Kidney (tissue), 14 donors: ENCODE measurements around the gene SLC4A7. TPM values are rescaled to one million over a fixed set of nuclear protein-coding genes. Genes with fewer than 3 reads are reported as not detected.

Source experiments
- DNase-seq, 5 donors: peaks; one replicate each; pipeline ENCODE4 v3.0.0-alpha.2; 2013 to 2020
- FAIRE-seq: peaks from 2 replicates; lab custom pipeline; 2012; peaks lifted over from hg19 to GRCh38; lab: Jason Lieb, UNC
- H3K27ac ChIP-seq, 2 donors: one replicate each; pipeline ENCODE4 v1.7.0; 2013; ENCODE audit warnings: low read depth in 2 of 2, low read length in 2 of 2, inconsistent platforms in 1 of 2
- H3K27me3 ChIP-seq: one replicate; pipeline ENCODE4 v1.7.1; 2013; ENCODE audit warnings: low read length, inconsistent platforms; ENCODE audit not compliant: control insufficient read depth, insufficient read depth
- H3K36me3 ChIP-seq, 3 donors: one replicate each; pipeline versions ENCODE4 v1.7.0 to v1.7.1; 2013; ENCODE audit warnings: low read length in 3 of 3, control low read depth in 1 of 3, inconsistent platforms in 1 of 3; ENCODE audit not compliant: insufficient read depth in 3 of 3, control insufficient read depth in 2 of 3
- H3K4me1 ChIP-seq, 3 donors: one replicate each; pipeline versions ENCODE4 v1.7.0 to v1.7.1; 2013; ENCODE audit warnings: low read length in 3 of 3, inconsistent platforms in 1 of 3, low read depth in 1 of 3; ENCODE audit not compliant: control insufficient read depth in 2 of 3, insufficient read depth in 2 of 3
- H3K4me3 ChIP-seq, 3 donors: one replicate each; pipeline versions ENCODE4 v1.7.0 to v1.8.1; 2013; ENCODE audit warnings: low read length in 3 of 3, control low read depth in 1 of 3, inconsistent platforms in 1 of 3
- H3K9ac ChIP-seq, 3 donors: one replicate each; pipeline versions ENCODE4 v1.7.0 to v1.7.1; 2013; ENCODE audit warnings: low read length in 3 of 3, control low read depth in 1 of 3, inconsistent platforms in 1 of 3
- H3K9me3 ChIP-seq, 3 donors: one replicate each; pipeline versions ENCODE4 v1.7.0 to v1.7.1; 2013; ENCODE audit warnings: low read length in 3 of 3, control low read depth in 1 of 3, inconsistent platforms in 1 of 3; ENCODE audit not compliant: control insufficient read depth in 2 of 3, insufficient read depth in 1 of 3
- CTCF ChIP-seq: IDR thresholded peaks from 3 replicates; pipeline ENCODE4 v1.5.1; 2012; ENCODE audit warnings: mild to moderate bottlenecking, moderate library complexity, borderline replicate concordance; ENCODE audit not compliant: insufficient read depth; ENCODE audit errors: extremely low read depth
- intact Hi-C: fragments of 100-400 bp; cut with DNase I; formaldehyde crosslinking; loops from one replicate; pipeline ENCODE4 v1.11.1; 2022
- polyA plus RNA-seq: library from polyadenylated mRNA; stranded (reverse); fragments of 350-450 nt; fragmentation: Illumina TruSeq; extraction: RNeasy Lipid Tissue Mini Kit (QIAGEN cat#74804); gene quantifications from one replicate; pipeline ENCODE4 v1.2.3, GENCODE V29; 2014; ENCODE audit warnings: low read depth, low replicate concordance; ENCODE audit not compliant: insufficient read depth
- total RNA-seq: library from RNA; stranded (reverse); fragmentation: NEBNext Ultra II Directional; extraction: Animal tissue kit (Norgen Biotek cat#: 25700); gene quantifications from one replicate; pipeline ENCODE4 v1.2.1, GENCODE V29; 2021
- donor health status: control.
- donor health status: control.
- donor health status: control.
- donor health status: control.
- donor health status: control.
- donor health status: DM: yes; HTN: yes; CAD: no.
- donor health status: Normal renal cell carcinoma (clear cell type).

SLC4A7 gene
- total and polyA plus RNA-seq, 2 donors from 2014 or later: 3.5 to 47.5 TPM

- FAIRE-seq (no peak), DNase-seq (no peak)
- no peak overlapping the region for H3K4me3 ChIP-seq
- H3K27me3 ChIP-seq: no peaks in the 10 kb centered on the region
- intact Hi-C loops: no loop called here
- no peak for TF ChIP-seq CTCF
- H3K9ac ChIP-seq: no peak overlapping the region
- H3K4me1 ChIP-seq: no peaks in the 10 kb centered on the region
- no peaks in the 10 kb centered on the region for H3K36me3 ChIP-seq
- no peaks in the 10 kb centered on the region for H3K9me3 ChIP-seq
- no peak overlapping the region for H3K27ac ChIP-seq
Measured at GRCh38 chr3:27349832-27350231, 134.4 kb downstream of the SLC4A7 start.

- no peak for TF ChIP-seq CTCF
- Histone ChIP-seq H3K9ac (no peak overlapping the region), H3K4me3 (no peak overlapping the region), H3K27ac (no peak overlapping the region), H3K4me1 (no peaks in the 10 kb centered on the region), H3K27me3 (no peaks in the 10 kb centered on the region), H3K9me3 (no peaks in the 10 kb centered on the region), H3K36me3 (no peaks in the 10 kb centered on the region)
- intact Hi-C loops: no loop called here
- DNase-seq (no peak), FAIRE-seq (no peak)
Measured at GRCh38 chr3:27345959-27346865, 138.0 kb downstream of the SLC4A7 start.

GRCh38 chr3:27345493-27345892, 138.7 kb downstream of the SLC4A7 start:
- no peaks in the 10 kb centered on the region for H3K36me3 ChIP-seq
- H3K9ac ChIP-seq: no peak overlapping the region
- H3K4me1 ChIP-seq: no peaks in the 10 kb centered on the region
- FAIRE-seq (no peak), DNase-seq (no peak)
- H3K27me3 ChIP-seq: no peaks in the 10 kb centered on the region
- no peak for TF ChIP-seq CTCF
- H3K27ac ChIP-seq: no peak overlapping the region
- H3K9me3 ChIP-seq: no peaks in the 10 kb centered on the region
- H3K4me3 ChIP-seq: no peak overlapping the region
- intact Hi-C loops: no loop called here
